H9 (cell line): ENCODE results near the gene SKIDA1. TPM values are rescaled to one million over a fixed set of nuclear protein-coding genes. Genes with fewer than 3 reads are reported as not detected.

Experiments
- DNase-seq: peaks from one replicate; pipeline ENCODE4 v3.0.0-alpha.2; 2017
- H2AFZ ChIP-seq: one replicate; pipeline ENCODE4 v1.6.1; 2013; ENCODE audit warnings: mild to moderate bottlenecking, low read length, control low read depth, moderate library complexity
- H2AK5ac ChIP-seq: 2 replicates; pipeline ENCODE4 v1.6.1; 2013; ENCODE audit warnings: low read length, control low read depth, mixed read lengths; ENCODE audit not compliant: insufficient read length
- H2BK120ac ChIP-seq: one replicate; pipeline ENCODE4 v1.6.1; 2013; ENCODE audit warnings: low read depth, mild to moderate bottlenecking, low read length, control low read depth, inconsistent platforms; ENCODE audit not compliant: poor library complexity, severe bottlenecking
- H2BK12ac ChIP-seq: 2 replicates; pipeline ENCODE4 v1.6.1; 2013; ENCODE audit warnings: low read length, control low read depth, mixed read lengths, low read depth; ENCODE audit not compliant: insufficient read length
- H2BK15ac ChIP-seq: 2 replicates; pipeline ENCODE4 v1.6.1; 2013; ENCODE audit warnings: low read depth, low read length, control low read depth
- H2BK20ac ChIP-seq: one replicate; pipeline ENCODE4 v1.6.1; 2013; ENCODE audit warnings: low read depth, mild to moderate bottlenecking, low read length, control low read depth, inconsistent platforms; ENCODE audit not compliant: poor library complexity, severe bottlenecking
- H2BK5ac ChIP-seq: 2 replicates; pipeline ENCODE4 v1.6.1; 2013; ENCODE audit warnings: low read length, control low read depth, mixed read lengths; ENCODE audit not compliant: insufficient read length
- H3K14ac ChIP-seq: 2 replicates; pipeline ENCODE4 v1.6.1; 2013; ENCODE audit warnings: low read length, control low read depth; ENCODE audit not compliant: insufficient read depth
- H3K18ac ChIP-seq: 2 replicates; pipeline ENCODE4 v1.6.1; 2013; ENCODE audit warnings: low read depth, mild to moderate bottlenecking, mixed read lengths, low read length, control low read depth; ENCODE audit not compliant: insufficient read length
- H3K23ac ChIP-seq: 2 replicates; pipeline ENCODE4 v1.6.1; 2013; ENCODE audit warnings: low read length, control low read depth, mixed read lengths, low read depth; ENCODE audit not compliant: insufficient read length
- H3K23me2 ChIP-seq: 2 replicates; pipeline ENCODE4 v1.6.1; 2013; ENCODE audit warnings: low read depth, mild to moderate bottlenecking, mixed read lengths, low read length, control low read depth; ENCODE audit not compliant: insufficient read length, poor library complexity, severe bottlenecking
- H3K27ac ChIP-seq: 2 replicates; pipeline ENCODE4 v1.5.1; 2013; ENCODE audit warnings: low read length, control low read depth, mixed read lengths, low read depth; ENCODE audit not compliant: insufficient read length
- H3K27me3 ChIP-seq: 2 replicates; pipeline ENCODE4 v1.6.1; 2013; ENCODE audit warnings: low read length, control low read depth, inconsistent platforms; ENCODE audit not compliant: insufficient read depth
- H3K4ac ChIP-seq: 2 replicates; pipeline ENCODE4 v1.6.1; 2013; ENCODE audit warnings: low read depth, mild to moderate bottlenecking, control low read depth, inconsistent platforms, low read length, moderate library complexity
- H3K4me1 ChIP-seq: 2 replicates; pipeline ENCODE4 v1.6.1; 2013; ENCODE audit warnings: low read length, control low read depth, inconsistent platforms; ENCODE audit not compliant: insufficient read depth
- H3K4me2 ChIP-seq: 2 replicates; pipeline ENCODE4 v1.6.1; 2013; ENCODE audit warnings: low read length, control low read depth, mixed read lengths; ENCODE audit not compliant: insufficient read length, insufficient read depth
- H3K56ac ChIP-seq: 2 replicates; pipeline ENCODE4 v1.6.1; 2013; ENCODE audit warnings: low read depth, mild to moderate bottlenecking, mixed read lengths, low read length, control low read depth; ENCODE audit not compliant: insufficient read length
- H3K79me1 ChIP-seq: 2 replicates; pipeline ENCODE4 v1.6.1; 2013; ENCODE audit warnings: low read depth, mild to moderate bottlenecking, moderate library complexity, low read length, control low read depth, inconsistent platforms; ENCODE audit not compliant: insufficient read depth, poor library complexity, severe bottlenecking
- H3K79me2 ChIP-seq: 2 replicates; pipeline ENCODE4 v1.6.1; 2013; ENCODE audit warnings: low read length, control low read depth, inconsistent platforms; ENCODE audit not compliant: insufficient read depth
- H3K9ac ChIP-seq: 2 replicates; pipeline ENCODE4 v1.6.1; 2013; ENCODE audit warnings: low read length, control low read depth, mixed read lengths; ENCODE audit not compliant: insufficient read length; ENCODE audit errors: extremely low read depth
- H3K9me3 ChIP-seq: one replicate; pipeline ENCODE4 v1.6.1; 2013; ENCODE audit warnings: low read depth, low read length, inconsistent platforms; ENCODE audit not compliant: control insufficient read depth
- H3T11ph ChIP-seq: one replicate; pipeline ENCODE4 v1.6.1; 2013; ENCODE audit warnings: mild to moderate bottlenecking, low read length, control low read depth, inconsistent platforms
- H4K20me1 ChIP-seq: one replicate; pipeline ENCODE4 v1.6.1; 2013; ENCODE audit not compliant: control insufficient read depth, insufficient read length, insufficient read depth
- H4K5ac ChIP-seq: 2 replicates; pipeline ENCODE4 v1.6.1; 2013; ENCODE audit warnings: low read depth, mild to moderate bottlenecking, mixed read lengths, low read length, control low read depth; ENCODE audit not compliant: insufficient read length
- H4K8ac ChIP-seq: replicated peaks from 2 replicates; pipeline ENCODE4 v1.6.1; 2013; ENCODE audit warnings: low read length, control low read depth, mixed read lengths, low read depth; ENCODE audit not compliant: insufficient read length
- H4K91ac ChIP-seq: 2 replicates; pipeline ENCODE4 v1.6.1; 2013; ENCODE audit warnings: low read depth, mild to moderate bottlenecking, moderate library complexity, mixed read lengths, low read length, control low read depth; ENCODE audit not compliant: insufficient read length
- H3K27ac Mint-ChIP-seq, 3 experiments: 2 replicates in 2 of 3; 3 replicates in 1 of 3; pipeline ENCODE4 v1.8.0; 2020 to 2021; ENCODE audit warnings: mixed read lengths in 3 of 3, mild to moderate bottlenecking in 1 of 3, moderate library complexity in 1 of 3
- H3K27me3 Mint-ChIP-seq: 2 replicates; pipeline ENCODE4 v1.8.0; 2021; ENCODE audit warnings: low read depth, mild to moderate bottlenecking, moderate library complexity, mixed read lengths
- H3K36me3 Mint-ChIP-seq, 3 experiments: 2 replicates in 2 of 3; 3 replicates in 1 of 3; pipeline ENCODE4 v1.8.0; 2020 to 2021; ENCODE audit warnings: low read depth in 3 of 3, mixed read lengths in 3 of 3; ENCODE audit not compliant: insufficient read depth in 1 of 3
- H3K4me1 Mint-ChIP-seq, 2 experiments: 2 replicates each; pipeline ENCODE4 v1.8.0; 2020; ENCODE audit warnings: mixed read lengths in 2 of 2
- H3K4me3 Mint-ChIP-seq, 2 experiments: 2 replicates in 1 of 2; 3 replicates in 1 of 2; pipeline ENCODE4 v1.8.0; 2020 to 2021; ENCODE audit warnings: mild to moderate bottlenecking in 2 of 2, mixed read lengths in 2 of 2, moderate library complexity in 1 of 2
- H3K9me3 Mint-ChIP-seq, 2 experiments: 2 replicates in 1 of 2; 3 replicates in 1 of 2; pipeline ENCODE4 v1.8.0; 2020; ENCODE audit warnings: mild to moderate bottlenecking in 2 of 2, mixed read lengths in 2 of 2, moderate library complexity in 1 of 2
- CTCF ChIP-seq: fragments of 200-600 bp; sonication (generic); conservative IDR thresholded peaks from 3 replicates; pipeline ENCODE4 v1.8.0; 2021; ENCODE audit warnings: antibody characterized with exemption, mild to moderate bottlenecking
- WGBS: extraction: QIAGEN DNeasy Blood & Tissue Kit; methylation state at CpG from one replicate; pipeline ENCODE4 v1.1.7; 2013; ENCODE audit warnings: missing lambda C conversion rate, low lambda C conversion rate, mixed read lengths; ENCODE audit not compliant: insufficient read length; ENCODE audit errors: extremely low coverage; 5-methylcytosine and 5-hydroxymethylcytosine counted together
- total RNA-seq: library from RNA; stranded (reverse); gene quantifications from 2 replicates; pipeline ENCODE4 v1.2.1, GENCODE V29; 2021

The SKIDA1 gene
- total RNA-seq, 1 experiment from 2014 or later: 5.9 TPM

- H3K56ac ChIP-seq: no peak overlapping the region
- H4K91ac ChIP-seq: no peak overlapping the region
- H2AFZ ChIP-seq: no peak overlapping the region
- peaks cover 0 to 5% (median 0%) of the 10 kb centered on the region in 3 experiments; a peak in 1 of 7 replicates for H3K36me3 Mint-ChIP-seq
- no peak overlapping the region for H3K18ac ChIP-seq
- peaks cover 15 to 24% of the 10 kb centered on the region in 2 experiments for H3K4me1 Mint-ChIP-seq
- H3K4me1 ChIP-seq: peaks cover 4% of the 10 kb centered on the region; the same call in 1 of the 2 replicates
- H3K9me3 ChIP-seq: no peaks in the 10 kb centered on the region
- H3K79me1 ChIP-seq: no peaks in the 10 kb centered on the region
- no peaks in the 10 kb centered on the region for H4K20me1 ChIP-seq
- TF ChIP-seq CTCF: no peak
- H2BK15ac ChIP-seq: no peak overlapping the region
- peak overlapping the region in 1 of 2 experiments; percentile 18; a peak in 1 of 5 replicates for H3K4me3 Mint-ChIP-seq
- no peaks in the 10 kb centered on the region for H3K79me2 ChIP-seq
- no peaks in the 10 kb centered on the region for H3K23me2 ChIP-seq
- no peak overlapping the region for H3K14ac ChIP-seq
- H3T11ph ChIP-seq: no peak overlapping the region
- H4K5ac ChIP-seq: no peak overlapping the region
- no peak overlapping the region for H4K8ac ChIP-seq
- H3K27me3 ChIP-seq: no peaks in the 10 kb centered on the region
- H3K4me2 ChIP-seq: no peak overlapping the region
- no CpG with 5 or more reads among the region's 10 CpGs for WGBS
- peaks cover 2% of the 10 kb centered on the region; the same call in 1 of the 2 replicates for H3K27me3 Mint-ChIP-seq
- H3K27ac ChIP-seq: no peak overlapping the region
- H2BK5ac ChIP-seq: no peak overlapping the region
- no peak overlapping the region for H2AK5ac ChIP-seq
- no peak overlapping the region for H2BK12ac ChIP-seq
- peaks cover 0 to 2% of the 10 kb centered on the region in 2 experiments; a peak in 2 of 5 replicates for H3K9me3 Mint-ChIP-seq
- no peak for DNase-seq
- H3K27ac Mint-ChIP-seq: peak overlapping the region; percentile 53 to 91 (median 86); a peak in 5 of 7 replicates
- no peak overlapping the region for H3K9ac ChIP-seq
- H3K23ac ChIP-seq: no peak overlapping the region
- H2BK20ac ChIP-seq: no peak overlapping the region
- no peak overlapping the region for H3K4ac ChIP-seq
- H2BK120ac ChIP-seq: no peak overlapping the region
Observed at GRCh38 chr10:21473541-21473940, 51.9 kb downstream of the SKIDA1 start.
